Smooth muscle cell (in vitro differentiated cells): ENCODE data around the gene RFLNA. TPM values are rescaled to one million over a fixed set of nuclear protein-coding genes. Genes with fewer than 3 reads are reported as not detected.

Experiments
- DNase-seq: peaks from one replicate; lab custom pipeline; 2025; ENCODE audit not compliant: unreplicated experiment; lab: John Stamatoyannopoulos, UW
- H2AFZ ChIP-seq: fragments of 200-600 bp; sonication (generic); 2 replicates; pipeline ENCODE4 v1.6.0; 2016; ENCODE audit warnings: antibody characterized with exemption, low read depth, mild to moderate bottlenecking
- H3F3A ChIP-seq: fragments of 200-600 bp; sonication (generic); 2 replicates; pipeline ENCODE4 v1.6.0; 2017; ENCODE audit warnings: antibody characterized with exemption, low read depth
- H3K27ac ChIP-seq: fragments of 200-600 bp; sonication (generic); 2 replicates; pipeline ENCODE4 v1.5.1; 2016; ENCODE audit warnings: low read depth, mild to moderate bottlenecking
- H3K27me3 ChIP-seq: fragments of 200-600 bp; sonication (generic); 2 replicates; pipeline ENCODE4 v1.6.1; 2016; ENCODE audit warnings: low read depth, mild to moderate bottlenecking
- H3K36me3 ChIP-seq: fragments of 200-600 bp; sonication (generic); 2 replicates; pipeline ENCODE4 v1.5.1; 2016; ENCODE audit warnings: low read depth
- H3K4me1 ChIP-seq: fragments of 200-600 bp; sonication (generic); 2 replicates; pipeline ENCODE4 v1.5.1; 2016; ENCODE audit warnings: low read depth
- H3K4me2 ChIP-seq: fragments of 200-600 bp; sonication (generic); 2 replicates; pipeline ENCODE4 v1.6.0; 2016; ENCODE audit warnings: mild to moderate bottlenecking
- H3K4me3 ChIP-seq: fragments of 200-600 bp; sonication (generic); 2 replicates; pipeline ENCODE4 v1.5.1; 2016; ENCODE audit warnings: mild to moderate bottlenecking
- H3K79me2 ChIP-seq: fragments of 200-600 bp; sonication (generic); 2 replicates; pipeline ENCODE4 v1.6.0; 2016; ENCODE audit warnings: low read depth, mild to moderate bottlenecking
- H3K9ac ChIP-seq: fragments of 200-600 bp; sonication (generic); 2 replicates; pipeline ENCODE4 v1.6.0; 2016; ENCODE audit warnings: low read depth
- H3K9me3 ChIP-seq: fragments of 200-600 bp; sonication (generic); replicated peaks from 2 replicates; pipeline ENCODE4 v1.5.1; 2016; ENCODE audit warnings: low read depth
- H4K20me1 ChIP-seq: fragments of 200-600 bp; sonication (generic); 2 replicates; pipeline ENCODE4 v1.6.0; 2016; ENCODE audit warnings: low read depth
- CTCF ChIP-seq: fragments of 200-600 bp; sonication (generic); IDR thresholded peaks from 2 replicates; pipeline ENCODE4 v1.5.1; 2017; ENCODE audit warnings: borderline replicate concordance, mild to moderate bottlenecking, antibody characterized with exemption; ENCODE audit not compliant: insufficient read depth, poor library complexity, severe bottlenecking
- WGBS: methylation state at CpG from one replicate; pipeline ENCODE4 v1.1.7; 2016; ENCODE audit warnings: low lambda C conversion rate; 5-methylcytosine and 5-hydroxymethylcytosine counted together
- polyA plus RNA-seq: library from polyadenylated mRNA; unstranded; fragments of >200 nt; fragmentation: Nextera tagmentation; extraction: Ambion mirVana; gene quantifications from 2 replicates; pipeline ENCODE4 v1.2.1, GENCODE V29; 2016
- total RNA-seq: library from RNA; depleted of rRNA; stranded (reverse); fragments of >200 nt; gene quantifications from 2 replicates; pipeline ENCODE4 v1.2.3, GENCODE V29; 2014

The RFLNA gene
- total and polyA plus RNA-seq, 2 experiments from 2014 or later: 30.2 to 51.5 TPM

DNA sequence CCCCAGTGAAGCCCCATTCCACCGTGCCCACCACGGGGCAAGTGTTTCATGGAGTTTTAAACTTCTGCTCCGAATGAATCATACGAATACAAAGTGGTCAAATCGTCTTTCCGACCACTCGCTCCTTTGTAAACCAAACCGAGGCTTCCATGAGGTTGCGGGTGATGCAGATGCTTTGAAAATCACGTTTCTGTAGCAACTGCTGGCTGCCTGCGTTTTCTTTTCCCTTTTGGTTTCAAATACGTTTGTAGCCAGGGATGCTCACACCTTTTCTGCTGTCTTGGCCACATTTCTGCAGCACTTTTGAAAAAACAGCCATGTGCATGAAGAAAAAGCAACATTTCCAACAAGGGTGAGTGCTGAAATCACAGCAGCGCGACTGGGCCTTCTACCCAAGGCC is 33.7 kb downstream of the RFLNA start:
- Histone ChIP-seq H3K27ac (no peak overlapping the region), H3K79me2 (no peaks in the 10 kb centered on the region), H3K9me3 (peaks cover 10% of the 10 kb centered on the region), H3K4me1 (no peaks in the 10 kb centered on the region), H2AFZ (no peak overlapping the region), H3K36me3 (peaks cover 16% of the 10 kb centered on the region), H3K9ac (no peak overlapping the region), H4K20me1 (peaks cover 8% of the 10 kb centered on the region), H3K4me2 (no peak overlapping the region), H3F3A (peaks cover 11% of the 10 kb centered on the region), H3K27me3 (no peaks in the 10 kb centered on the region), H3K4me3 (no peak overlapping the region)
- 91% methylated on average over 14 of the region's 14 CpGs for WGBS
- TF ChIP-seq CTCF: no peak
- DNase-seq: no peak

DNA sequence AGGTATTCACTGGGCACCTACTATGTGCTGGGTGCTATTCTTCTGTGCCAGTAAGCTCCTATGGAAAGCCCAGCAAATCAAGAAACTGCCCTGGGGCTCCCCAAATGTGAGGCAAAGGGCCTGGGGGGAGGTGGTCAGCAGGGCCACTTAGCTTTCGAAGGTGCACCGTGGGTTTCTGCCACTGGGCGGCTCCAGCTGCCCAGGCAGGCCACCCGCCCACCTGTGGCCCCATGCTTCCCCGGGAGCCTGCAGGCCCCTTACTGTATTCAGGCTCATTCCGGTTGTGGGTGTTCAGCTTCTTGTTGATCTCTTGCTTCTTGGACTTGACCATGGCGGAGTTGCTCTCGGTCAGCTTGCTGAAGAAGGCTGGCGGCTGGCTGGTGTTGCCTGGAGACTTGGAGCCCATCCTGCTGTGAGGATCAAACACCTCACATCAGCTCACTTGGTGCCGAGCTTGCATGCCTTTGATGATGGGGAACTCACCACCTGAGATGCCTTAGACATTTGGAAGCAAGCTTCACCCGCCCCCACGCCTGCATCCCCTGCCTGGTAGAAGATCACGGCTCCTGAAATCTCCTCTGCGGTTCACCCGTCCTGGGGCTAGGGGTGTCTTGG is 37.3 kb downstream of the RFLNA start:
- Histone ChIP-seq H3K9me3 (no peaks in the 10 kb centered on the region), H3K79me2 (no peaks in the 10 kb centered on the region), H3K4me1 (no peaks in the 10 kb centered on the region), H3K4me3 (no peak overlapping the region), H4K20me1 (peaks cover 32% of the 10 kb centered on the region), H3F3A (no peaks in the 10 kb centered on the region), H3K4me2 (no peak overlapping the region), H3K27ac (no peak overlapping the region), H3K27me3 (no peaks in the 10 kb centered on the region), H3K36me3 (peaks cover 4% of the 10 kb centered on the region), H3K9ac (no peak overlapping the region), H2AFZ (no peak overlapping the region)
- no peak for DNase-seq
- 95% methylated on average over 15 of the region's 15 CpGs for WGBS
- peak; percentile 17 for TF ChIP-seq CTCF

DNA sequence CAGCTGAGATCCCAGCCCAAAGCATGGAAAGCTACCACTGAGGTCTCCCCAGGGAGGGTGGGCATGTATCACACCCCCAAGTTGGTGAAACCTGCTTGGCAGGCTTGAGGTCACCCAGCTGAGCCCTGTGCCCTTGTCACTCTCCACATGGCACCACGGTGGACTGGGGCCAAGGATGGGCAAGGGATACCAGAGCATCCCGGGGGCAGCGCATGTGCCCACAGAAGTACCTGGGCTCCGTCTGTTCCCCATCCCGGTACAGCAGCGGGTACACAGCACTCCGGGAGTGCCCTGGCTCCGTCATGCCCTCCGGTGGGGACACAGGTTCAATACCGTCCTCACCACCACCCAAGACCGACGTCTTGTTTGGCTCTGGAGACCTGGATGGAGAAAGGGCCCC is 38.0 kb downstream of the RFLNA start:
- TF ChIP-seq CTCF: no peak
- Histone ChIP-seq H3K36me3 (peaks cover 4% of the 10 kb centered on the region), H3K4me3 (no peak overlapping the region), H3K79me2 (no peaks in the 10 kb centered on the region), H3K27ac (no peak overlapping the region), H3K4me1 (no peaks in the 10 kb centered on the region), H2AFZ (no peak overlapping the region), H3K27me3 (no peaks in the 10 kb centered on the region), H3K4me2 (no peak overlapping the region), H3K9ac (no peak overlapping the region), H3K9me3 (no peaks in the 10 kb centered on the region), H4K20me1 (peaks cover 39% of the 10 kb centered on the region), H3F3A (no peaks in the 10 kb centered on the region)
- no peak for DNase-seq
- 93% methylated on average over 12 of the region's 12 CpGs for WGBS

GRCh38 chr12:124333724-124334123 is 38.8 kb downstream of the RFLNA start:
- Histone ChIP-seq H4K20me1 (peaks cover 41% of the 10 kb centered on the region), H3K9ac (no peak overlapping the region), H3K4me3 (no peak overlapping the region), H3K4me2 (no peak overlapping the region), H3K79me2 (no peaks in the 10 kb centered on the region), H3F3A (no peaks in the 10 kb centered on the region), H3K9me3 (no peaks in the 10 kb centered on the region), H3K4me1 (no peaks in the 10 kb centered on the region), H3K27me3 (no peaks in the 10 kb centered on the region), H3K27ac (no peak overlapping the region), H3K36me3 (peaks cover 4% of the 10 kb centered on the region), H2AFZ (no peak overlapping the region)
- no peak for DNase-seq
- WGBS: 92% methylated on average over 15 of the region's 20 CpGs
- no peak for TF ChIP-seq CTCF
